DMS 273 treated with DMSO at 0.1 percent for 48 hours (cell line): ENCODE measurements around the gene FMO4.
"Not testable (repeated sequence)": the region's sequence is repeated elsewhere in the genome, so short reads cannot be mapped to it uniquely, and the experiment has no call there.

Experiments
- DNase-seq: peaks from one replicate; lab custom pipeline; 2025; lab: John Stamatoyannopoulos, UW

Gene FMO4

DNA sequence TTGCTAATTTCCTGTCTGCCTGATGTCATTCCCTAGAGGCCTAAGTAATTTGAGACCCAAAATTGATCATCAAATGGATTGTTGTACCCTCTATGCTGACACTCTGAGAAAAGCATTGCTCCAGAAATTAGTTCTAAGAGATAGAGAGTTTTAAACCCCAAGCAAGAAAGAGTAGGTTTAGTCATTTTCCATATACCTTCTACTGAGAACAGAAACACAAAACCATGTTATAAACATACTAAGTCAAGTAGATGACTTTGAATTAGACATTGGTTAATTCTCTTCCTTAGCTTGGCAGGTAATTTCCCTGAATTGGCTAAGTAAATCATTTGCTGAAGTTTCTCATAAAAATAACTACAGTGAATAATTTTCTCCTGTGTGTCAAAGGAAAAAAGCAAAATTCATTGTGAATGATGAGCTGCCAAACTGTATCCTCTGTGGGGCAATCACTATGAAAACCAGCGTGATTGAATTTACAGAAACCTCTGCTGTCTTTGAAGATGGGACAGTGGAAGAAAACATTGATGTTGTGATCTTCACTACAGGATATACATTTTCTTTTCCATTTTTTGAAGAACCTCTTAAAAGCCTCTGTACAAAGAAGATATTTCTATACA lies 20.1 kb downstream of the FMO4 start:
- DNase-seq = no peak

- no peak for DNase-seq
These were observed 22.0 kb downstream of the FMO4 start for GRCh38 chr1:171335964-171336363.

DNA sequence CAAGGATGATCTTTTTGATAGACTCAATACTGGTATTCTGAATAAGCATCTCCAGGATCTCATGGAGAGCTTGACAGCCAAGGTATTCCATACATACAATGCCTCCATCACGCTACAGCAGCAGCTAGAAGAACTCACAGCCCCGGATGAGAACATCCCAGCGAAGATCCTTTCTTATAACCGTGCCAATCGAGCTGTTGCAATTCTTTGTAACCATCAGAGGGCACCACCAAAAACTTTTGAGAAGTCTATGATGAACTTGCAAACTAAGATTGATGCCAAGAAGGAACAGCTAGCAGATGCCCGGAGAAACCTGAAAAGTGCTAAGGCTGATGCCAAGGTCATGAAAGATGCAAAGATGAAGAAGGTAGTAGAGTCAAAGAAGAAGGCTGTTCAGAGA lies 25.4 kb downstream of the FMO4 start:
- not testable (repeated sequence) for DNase-seq

DNA sequence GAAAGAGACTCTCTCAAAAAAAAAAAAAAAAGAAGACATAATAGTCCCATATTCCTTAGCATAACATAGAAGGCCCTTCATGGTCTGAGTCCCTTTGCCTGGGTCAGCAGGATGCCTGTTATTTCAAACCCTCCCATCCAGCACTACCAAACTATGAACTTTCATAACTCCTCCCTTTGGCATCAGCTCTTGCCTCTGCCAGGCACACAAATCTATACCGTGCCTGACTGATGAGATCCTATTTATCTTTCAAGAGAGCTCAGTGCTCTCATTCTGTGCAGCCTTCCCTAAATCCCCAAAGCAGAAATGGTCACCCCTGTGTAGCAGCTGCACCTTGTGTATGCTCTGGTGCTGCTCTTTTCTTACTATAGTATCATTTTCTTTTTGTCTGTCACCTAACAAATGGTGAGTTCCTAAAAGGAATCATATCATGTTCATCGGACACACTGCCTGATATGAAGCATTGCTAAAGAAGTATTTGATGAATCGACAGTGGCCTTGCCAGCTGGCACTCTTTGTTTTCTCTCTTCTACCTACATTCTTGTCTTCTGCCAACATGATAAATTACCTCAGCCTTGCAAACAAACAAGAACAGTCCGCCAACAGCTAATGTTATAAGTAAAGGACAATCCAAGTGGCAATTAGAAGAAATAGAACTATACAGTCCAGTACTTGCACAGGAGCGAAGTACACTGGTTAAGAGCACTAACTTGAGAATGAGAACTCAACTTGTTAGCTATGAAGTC lies 29.9 kb downstream of the FMO4 start:
- no peak for DNase-seq

DNA sequence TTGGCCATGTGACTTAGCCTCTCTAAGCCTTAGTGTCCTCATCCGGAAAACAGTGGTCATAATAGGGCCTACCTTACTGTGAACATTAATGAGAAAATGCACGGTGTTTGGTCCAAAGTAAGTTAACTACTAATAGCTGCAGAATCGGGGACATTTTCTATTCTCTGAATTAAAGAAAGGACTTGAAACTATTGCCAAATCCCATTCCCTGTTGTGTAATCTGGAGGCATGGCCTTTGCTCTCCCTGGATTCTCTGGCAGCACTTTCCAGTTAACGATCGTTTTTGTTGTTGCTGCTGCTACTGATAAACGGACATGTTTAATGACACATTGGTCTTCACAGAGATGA lies 30.5 kb downstream of the FMO4 start:
- no peak for DNase-seq

- no peak for DNase-seq
These were observed 31.6 kb downstream of the FMO4 start for GRCh38 chr1:171345536-171345935.

DNA sequence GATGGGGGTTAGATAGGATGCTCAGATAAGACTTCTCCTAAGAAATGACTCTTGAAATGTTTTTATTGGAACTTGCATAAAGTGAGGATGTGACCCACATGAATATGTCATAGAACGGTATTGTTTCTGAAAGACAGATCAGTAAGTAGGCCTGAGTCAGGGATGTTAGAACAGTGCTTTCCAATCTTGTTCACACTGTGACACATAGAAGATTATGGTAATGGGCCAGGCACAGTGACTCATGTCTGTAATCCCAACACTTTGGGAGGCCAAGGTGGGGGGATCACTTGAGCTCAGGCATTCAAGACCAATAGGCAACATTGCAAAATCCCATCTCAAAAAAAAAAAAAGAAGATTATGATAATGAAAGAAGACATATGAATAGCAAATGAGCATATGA lies 32.9 kb downstream of the FMO4 start:
- no peak for DNase-seq

DNA sequence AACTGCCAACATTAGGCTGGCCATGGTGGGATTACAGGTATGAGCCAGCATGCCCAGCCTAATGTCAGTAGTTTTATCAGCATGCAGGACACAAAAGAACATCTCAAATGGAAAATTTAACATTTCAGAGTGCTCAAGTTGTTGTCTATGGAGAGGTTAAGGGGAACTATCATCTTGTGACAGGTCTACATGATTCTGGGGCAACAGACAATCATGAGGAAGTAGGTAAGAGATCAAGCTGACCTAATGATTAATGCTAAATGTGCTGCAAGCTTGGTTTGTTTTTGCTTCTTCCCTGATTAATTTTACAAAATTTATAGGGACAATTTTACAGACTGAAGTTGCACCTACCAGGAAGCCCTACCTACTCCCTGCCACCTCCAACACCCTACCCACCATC lies 36.6 kb downstream of the FMO4 start:
- DNase-seq = no peak

DNA sequence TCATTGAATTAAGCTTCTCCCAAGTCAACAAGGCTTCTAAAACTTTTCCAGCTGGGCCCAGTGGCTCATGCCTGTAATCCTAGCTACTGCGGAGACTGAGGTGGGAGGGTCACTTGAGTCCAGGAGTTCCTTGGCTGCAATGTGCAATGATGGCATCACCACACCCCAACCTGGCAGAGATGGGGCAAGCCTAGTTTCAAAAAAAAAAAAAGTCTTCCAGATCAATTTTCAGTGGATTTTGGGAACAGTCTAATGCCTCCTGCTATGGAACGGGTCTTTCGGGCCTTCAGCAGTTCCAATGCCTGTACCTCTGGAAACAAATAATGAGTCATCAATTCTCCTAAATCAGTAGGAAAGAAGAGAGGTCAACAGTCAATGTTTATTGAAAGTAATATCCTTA lies 38.0 kb downstream of the FMO4 start:
- no peak for DNase-seq

GRCh38 chr1:171352554-171352953 lies 38.6 kb downstream of the FMO4 start:
- no peak for DNase-seq

GRCh38 chr1:171355727-171356126 lies 41.7 kb downstream of the FMO4 start:
- no peak for DNase-seq

DNA sequence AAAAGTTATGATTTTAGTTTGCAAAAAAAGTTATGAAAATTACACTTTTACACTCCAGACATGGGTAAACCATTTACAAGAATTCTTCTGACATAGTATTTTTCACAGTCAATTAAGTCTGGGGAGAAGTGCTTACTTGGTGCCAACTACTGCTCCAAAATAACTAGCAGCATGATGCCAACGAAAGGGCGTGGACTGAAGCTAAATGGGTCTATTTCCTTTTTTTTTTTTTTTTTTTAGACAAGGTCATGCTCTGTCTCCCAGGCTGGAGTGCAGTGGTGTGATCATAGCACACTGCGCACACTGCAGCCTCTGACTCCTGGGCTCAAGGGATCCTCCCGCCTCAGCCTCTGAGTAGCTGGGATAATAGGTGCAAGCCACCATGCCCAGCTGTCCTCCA lies 43.2 kb downstream of the FMO4 start:
- DNase-seq = no peak

DNA sequence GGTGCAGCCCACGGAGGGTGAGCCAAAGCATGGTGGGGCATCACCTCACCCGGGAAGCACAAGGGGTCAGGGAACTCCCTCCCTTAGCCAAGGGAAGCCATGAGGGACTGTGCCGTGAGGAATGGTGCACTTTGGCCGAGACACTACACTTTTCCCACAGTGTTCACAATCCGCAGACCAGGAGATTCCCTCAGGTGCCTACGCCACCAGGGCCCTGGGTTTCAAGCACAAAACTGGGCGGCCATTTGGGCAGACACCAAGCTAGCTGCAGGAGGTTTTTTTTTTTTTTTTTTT lies 45.3 kb downstream of the FMO4 start:
- not testable (repeated sequence) for DNase-seq

- DNase-seq = not testable (repeated sequence)
These were observed 45.9 kb downstream of the FMO4 start for GRCh38 chr1:171359731-171360527.

- no peak for DNase-seq
These were observed 52.1 kb downstream of the FMO4 start for GRCh38 chr1:171366085-171366484.

DNA sequence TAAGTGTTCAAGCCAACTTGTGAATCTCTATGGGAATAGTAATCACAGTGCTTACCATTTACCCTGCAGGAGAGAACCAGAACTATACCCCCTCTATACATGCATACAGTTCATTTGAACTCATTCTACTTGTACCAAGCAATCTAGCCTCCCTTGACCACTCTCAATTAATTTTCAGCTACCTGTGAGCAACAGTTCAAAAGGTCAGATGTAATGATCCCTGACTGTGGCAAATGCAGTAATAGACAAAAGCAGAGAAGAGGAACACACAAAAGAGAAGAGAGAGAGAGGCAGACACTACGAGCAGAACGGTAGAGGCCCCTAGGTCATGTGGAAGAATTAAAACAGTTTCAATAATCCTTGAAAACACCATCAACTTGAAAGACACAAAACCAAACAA lies 52.8 kb downstream of the FMO4 start:
- no peak for DNase-seq

DNA sequence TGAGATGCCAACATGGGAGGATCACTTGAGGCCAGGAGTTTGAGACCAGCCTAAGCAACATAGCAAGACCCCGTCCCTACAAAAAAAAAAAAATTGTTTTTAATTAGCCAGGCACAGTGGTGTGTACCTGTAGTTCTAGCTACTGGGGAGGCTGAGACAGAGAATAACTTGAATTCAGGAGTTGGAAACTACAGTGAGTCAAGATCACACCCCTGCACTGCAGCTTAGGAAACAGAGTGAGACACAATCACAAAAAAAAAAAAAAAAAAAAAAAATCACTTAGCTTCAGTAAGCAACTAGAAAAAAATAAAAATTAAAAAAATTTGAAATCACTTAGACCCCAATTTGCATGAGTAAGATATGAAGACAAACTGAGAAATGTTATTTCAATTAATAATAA lies 53.5 kb downstream of the FMO4 start:
- no peak for DNase-seq

GRCh38 chr1:171372418-171373084 lies 58.6 kb downstream of the FMO4 start:
- DNase-seq = no peak

DNA sequence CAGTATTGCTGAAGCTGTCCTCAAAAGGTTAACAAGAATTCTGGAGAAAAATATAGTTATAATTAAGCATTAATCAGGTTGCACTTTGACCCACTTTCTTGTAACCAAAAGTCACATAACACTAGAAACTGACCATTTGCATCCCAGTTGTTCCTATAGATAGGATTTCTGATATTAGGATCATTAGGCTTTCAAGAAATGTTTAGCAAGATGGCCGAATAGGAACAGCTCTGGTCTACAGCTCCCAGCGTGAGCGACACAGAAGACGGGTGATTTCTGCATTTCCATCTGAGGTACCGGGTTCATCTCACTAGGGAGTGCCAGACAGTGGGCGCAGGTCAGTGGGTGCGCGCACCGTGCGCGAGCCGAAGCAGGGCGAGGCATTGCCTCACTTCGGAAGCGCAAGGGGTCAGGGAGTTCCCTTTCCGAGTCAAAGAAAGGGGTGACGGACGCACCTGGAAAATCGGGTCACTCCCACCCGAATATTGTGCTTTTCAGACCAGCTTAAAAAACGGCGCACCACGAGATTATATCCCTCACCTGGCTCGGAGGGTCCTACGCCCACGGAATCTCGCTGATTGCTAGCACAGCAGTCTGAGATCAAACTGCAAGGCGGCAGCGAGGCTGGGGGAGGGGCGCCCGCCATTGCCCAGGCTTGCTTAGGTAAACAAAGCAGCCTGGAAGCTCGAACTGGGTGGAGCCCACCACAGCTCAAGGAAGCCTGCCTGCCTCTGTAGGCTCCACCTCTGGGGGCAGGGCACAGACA lies 59.6 kb downstream of the FMO4 start:
- not testable (repeated sequence) for DNase-seq

GRCh38 chr1:171379846-171380245 lies 65.9 kb downstream of the FMO4 start:
- no peak for DNase-seq

DNA sequence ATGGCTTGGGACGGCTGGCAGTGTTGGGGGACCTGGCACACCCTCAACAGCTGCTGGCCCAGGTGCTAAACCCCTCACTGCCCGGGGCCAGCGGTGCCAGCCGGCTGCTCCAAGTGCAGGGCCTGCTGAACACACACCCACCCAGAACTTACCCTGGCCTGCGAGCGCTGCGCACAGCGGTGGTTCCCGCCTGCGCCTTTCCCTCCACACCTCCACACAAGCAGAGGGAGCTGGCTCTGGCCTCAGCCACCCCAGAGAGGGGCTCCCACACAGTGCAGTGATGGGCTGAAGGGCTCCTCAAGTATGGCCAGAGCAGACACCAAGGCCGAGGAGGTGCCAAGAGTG lies 67.9 kb downstream of the FMO4 start:
- DNase-seq = no peak

DNA sequence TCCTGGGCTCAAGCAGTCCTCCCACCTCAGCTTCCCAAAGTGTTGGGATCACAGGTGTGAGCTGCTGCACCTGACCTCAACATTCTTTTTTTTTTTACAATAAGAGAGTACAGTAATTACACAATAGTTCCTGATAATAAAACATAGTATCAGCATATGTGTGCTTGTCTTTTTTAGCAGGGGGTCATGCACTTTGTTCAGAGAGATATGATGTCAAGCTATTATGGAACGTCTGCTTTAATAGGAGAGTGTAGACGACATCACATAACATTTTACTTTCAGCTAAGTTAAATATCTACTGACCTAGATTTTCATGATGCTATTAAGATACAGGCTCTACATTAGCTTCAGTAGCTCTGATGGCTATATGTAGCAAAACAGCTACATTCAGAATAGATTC lies 70.5 kb downstream of the FMO4 start:
- DNase-seq = no peak
